Kidney (tissue), 14 donors: ENCODE data around the gene SGSM2. TPM values are rescaled to one million over a fixed set of nuclear protein-coding genes. Genes with fewer than 3 reads are reported as not detected.
A peak's percentile ranks its signal among the peaks of the same experiment; 100 is the strongest.

Experiments used
- DNase-seq, 5 donors: peaks; one replicate each; pipeline ENCODE4 v3.0.0-alpha.2; 2013 to 2020
- FAIRE-seq: peaks from 2 replicates; lab custom pipeline; 2012; peaks lifted over from hg19 to GRCh38; lab: Jason Lieb, UNC
- H3K27ac ChIP-seq, 2 donors: one replicate each; pipeline ENCODE4 v1.7.0; 2013; ENCODE audit warnings: low read depth in 2 of 2, low read length in 2 of 2, inconsistent platforms in 1 of 2
- H3K27me3 ChIP-seq: one replicate; pipeline ENCODE4 v1.7.1; 2013; ENCODE audit warnings: low read length, inconsistent platforms; ENCODE audit not compliant: control insufficient read depth, insufficient read depth
- H3K36me3 ChIP-seq, 3 donors: one replicate each; pipeline versions ENCODE4 v1.7.0 to v1.7.1; 2013; ENCODE audit warnings: low read length in 3 of 3, control low read depth in 1 of 3, inconsistent platforms in 1 of 3; ENCODE audit not compliant: insufficient read depth in 3 of 3, control insufficient read depth in 2 of 3
- H3K4me1 ChIP-seq, 3 donors: one replicate each; pipeline versions ENCODE4 v1.7.0 to v1.7.1; 2013; ENCODE audit warnings: low read length in 3 of 3, inconsistent platforms in 1 of 3, low read depth in 1 of 3; ENCODE audit not compliant: control insufficient read depth in 2 of 3, insufficient read depth in 2 of 3
- H3K4me3 ChIP-seq, 3 donors: one replicate each; pipeline versions ENCODE4 v1.7.0 to v1.8.1; 2013; ENCODE audit warnings: low read length in 3 of 3, control low read depth in 1 of 3, inconsistent platforms in 1 of 3
- H3K9ac ChIP-seq, 3 donors: one replicate each; pipeline versions ENCODE4 v1.7.0 to v1.7.1; 2013; ENCODE audit warnings: low read length in 3 of 3, control low read depth in 1 of 3, inconsistent platforms in 1 of 3
- H3K9me3 ChIP-seq, 3 donors: one replicate each; pipeline versions ENCODE4 v1.7.0 to v1.7.1; 2013; ENCODE audit warnings: low read length in 3 of 3, control low read depth in 1 of 3, inconsistent platforms in 1 of 3; ENCODE audit not compliant: control insufficient read depth in 2 of 3, insufficient read depth in 1 of 3
- CTCF ChIP-seq: IDR thresholded peaks from 3 replicates; pipeline ENCODE4 v1.5.1; 2012; ENCODE audit warnings: mild to moderate bottlenecking, moderate library complexity, borderline replicate concordance; ENCODE audit not compliant: insufficient read depth; ENCODE audit errors: extremely low read depth
- intact Hi-C: fragments of 100-400 bp; cut with DNase I; formaldehyde crosslinking; loops from one replicate; pipeline ENCODE4 v1.11.1; 2022
- polyA plus RNA-seq: library from polyadenylated mRNA; stranded (reverse); fragments of 350-450 nt; fragmentation: Illumina TruSeq; extraction: RNeasy Lipid Tissue Mini Kit (QIAGEN cat#74804); gene quantifications from one replicate; pipeline ENCODE4 v1.2.3, GENCODE V29; 2014; ENCODE audit warnings: low read depth, low replicate concordance; ENCODE audit not compliant: insufficient read depth
- total RNA-seq: library from RNA; stranded (reverse); fragmentation: NEBNext Ultra II Directional; extraction: Animal tissue kit (Norgen Biotek cat#: 25700); gene quantifications from one replicate; pipeline ENCODE4 v1.2.1, GENCODE V29; 2021
- donor health status: control.
- donor health status: control.
- donor health status: control.
- donor health status: control.
- donor health status: control.
- donor health status: DM: yes; HTN: yes; CAD: no.
- donor health status: Normal renal cell carcinoma (clear cell type).

The SGSM2 gene
- total and polyA plus RNA-seq, 2 donors from 2014 or later, result 33.7 to 58.0 TPM

- Histone ChIP-seq H3K9me3 (no peaks in the 10 kb centered on the region), H3K4me3 (no peak overlapping the region), H3K27me3 (no peaks in the 10 kb centered on the region), H3K4me1 (peaks cover 2 to 25% (median 16%) of the 10 kb centered on the region in 3 donors), H3K27ac (peak overlapping the region; percentile 51 to 72), H3K9ac (no peak overlapping the region), H3K36me3 (peaks cover 0 to 9% (median 0%) of the 10 kb centered on the region in 3 donors)
- TF ChIP-seq CTCF, result no peak
- DNase-seq (peak in 2 of 5 donors; percentile 72 to 80), FAIRE-seq (no peak)
- intact Hi-C loops, result no loop called here
These were observed 50.1 kb downstream of the SGSM2 start for GRCh38 chr17:2387086-2388019.

- intact Hi-C loops, result no loop called here
- Histone ChIP-seq H3K4me1 (peaks cover 2 to 23% (median 16%) of the 10 kb centered on the region in 3 donors), H3K27ac (no peak overlapping the region), H3K36me3 (peaks cover 0 to 9% (median 0%) of the 10 kb centered on the region in 3 donors), H3K4me3 (no peak overlapping the region), H3K27me3 (no peaks in the 10 kb centered on the region), H3K9ac (no peak overlapping the region), H3K9me3 (no peaks in the 10 kb centered on the region)
- no peak for FAIRE-seq
- no peak for TF ChIP-seq CTCF
- DNase-seq, result peak in 2 of 5 donors; percentile 61 to 67
These were observed 50.9 kb downstream of the SGSM2 start for GRCh38 chr17:2388020-2388682.

- TF ChIP-seq CTCF, result no peak
- Histone ChIP-seq H3K27me3 (no peaks in the 10 kb centered on the region), H3K4me1 (peaks cover 2 to 19% (median 16%) of the 10 kb centered on the region in 3 donors), H3K9ac (no peak overlapping the region), H3K9me3 (no peaks in the 10 kb centered on the region), H3K4me3 (no peak overlapping the region), H3K36me3 (peaks cover 0 to 9% (median 0%) of the 10 kb centered on the region in 3 donors), H3K27ac (no peak overlapping the region)
- no peak for FAIRE-seq
- intact Hi-C loops, result no loop called here
- DNase-seq, result peak in 2 of 5 donors; percentile 58 to 71
These were observed 51.4 kb downstream of the SGSM2 start for GRCh38 chr17:2388683-2389055.
